ENCODE data around the gene IMPDH2.
"Not testable (repeated sequence)": the region's sequence is repeated elsewhere in the genome, so short reads cannot be mapped to it uniquely, and the experiment has no call there.

The IMPDH2 gene

DNA sequence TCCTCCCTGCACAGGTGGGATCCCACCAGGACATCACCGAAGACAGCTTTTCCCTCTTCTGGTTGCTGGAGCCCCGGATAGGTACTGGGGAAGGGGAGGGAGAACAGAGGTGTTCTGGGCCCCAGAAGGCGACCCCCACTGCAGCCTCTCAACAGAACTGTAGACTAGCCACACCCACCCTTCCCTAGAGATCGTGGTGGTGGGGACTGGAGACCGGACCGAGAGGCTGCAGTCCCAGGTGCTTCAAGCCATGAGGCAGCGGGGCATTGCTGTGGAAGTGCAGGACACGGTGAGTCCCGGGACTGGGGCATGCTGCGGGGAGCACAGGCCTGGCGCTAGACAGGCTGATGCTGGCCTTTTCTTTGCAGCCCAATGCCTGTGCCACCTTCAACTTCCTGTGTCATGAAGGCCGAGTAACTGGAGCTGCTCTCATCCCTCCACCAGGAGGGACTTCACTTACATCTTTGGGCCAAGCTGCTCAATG, 6.5 kb downstream of the IMPDH2 start:
- peak overlapping the region; percentile 88 for H3K4me3 ChIP-seq (ENCODE audit: low read depth, low read length)
- no peak for DNase-seq (ENCODE audit: low read depth)

DNA sequence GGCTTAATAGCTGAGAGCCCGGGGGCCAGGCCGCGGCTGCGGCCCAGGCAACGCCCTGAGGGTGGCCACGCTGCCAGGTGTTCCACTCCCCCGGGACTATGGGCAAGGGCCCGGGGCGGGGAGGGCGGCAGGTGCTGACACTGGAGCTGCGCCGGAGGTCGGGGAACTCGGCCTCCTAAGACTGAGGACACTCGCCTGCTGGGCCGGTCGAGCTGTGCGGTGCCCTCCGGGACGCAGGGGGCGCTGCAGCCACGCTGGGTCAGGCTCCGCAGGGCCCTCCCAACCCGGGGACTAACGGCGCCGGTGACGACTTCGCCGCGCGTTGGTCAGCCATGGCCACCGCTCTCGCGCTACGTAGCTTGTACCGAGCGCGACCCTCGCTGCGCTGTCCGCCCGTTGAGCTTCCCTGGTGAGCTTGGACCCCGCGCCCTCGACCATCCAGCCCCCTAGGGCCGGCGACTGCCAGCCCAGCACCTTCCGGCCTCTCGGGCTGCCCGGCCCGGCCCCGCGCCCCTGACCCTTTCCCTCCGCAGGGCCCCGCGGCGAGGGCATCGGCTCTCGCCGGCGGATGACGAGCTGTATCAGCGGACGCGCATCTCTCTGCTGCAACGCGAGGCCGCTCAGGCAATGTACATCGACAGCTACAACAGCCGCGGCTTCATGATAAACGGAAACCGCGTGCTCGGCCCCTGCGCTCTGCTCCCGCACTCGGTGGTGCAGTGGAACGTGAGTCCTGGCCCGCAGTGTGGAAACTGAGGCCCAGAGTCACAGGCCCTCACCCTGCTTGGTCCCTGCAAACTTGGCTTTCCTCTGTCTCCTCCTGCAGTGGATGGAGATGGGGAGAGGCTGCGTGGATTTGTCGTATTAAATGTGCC, 7.1 kb downstream of the IMPDH2 start, which contains the start of gene NDUFAF3:
Gene NDUFAF3, plus strand, starts transcription at position 309 of the 875 bp plus-strand sequence. Its CDS starts 24 bp downstream, at position 333.
- DNase-seq (ENCODE audit: low read depth): peak; percentile 80
- H3K4me3 ChIP-seq (ENCODE audit: low read depth, low read length): peak within 1 kb of the TSS; percentile 88

DNA sequence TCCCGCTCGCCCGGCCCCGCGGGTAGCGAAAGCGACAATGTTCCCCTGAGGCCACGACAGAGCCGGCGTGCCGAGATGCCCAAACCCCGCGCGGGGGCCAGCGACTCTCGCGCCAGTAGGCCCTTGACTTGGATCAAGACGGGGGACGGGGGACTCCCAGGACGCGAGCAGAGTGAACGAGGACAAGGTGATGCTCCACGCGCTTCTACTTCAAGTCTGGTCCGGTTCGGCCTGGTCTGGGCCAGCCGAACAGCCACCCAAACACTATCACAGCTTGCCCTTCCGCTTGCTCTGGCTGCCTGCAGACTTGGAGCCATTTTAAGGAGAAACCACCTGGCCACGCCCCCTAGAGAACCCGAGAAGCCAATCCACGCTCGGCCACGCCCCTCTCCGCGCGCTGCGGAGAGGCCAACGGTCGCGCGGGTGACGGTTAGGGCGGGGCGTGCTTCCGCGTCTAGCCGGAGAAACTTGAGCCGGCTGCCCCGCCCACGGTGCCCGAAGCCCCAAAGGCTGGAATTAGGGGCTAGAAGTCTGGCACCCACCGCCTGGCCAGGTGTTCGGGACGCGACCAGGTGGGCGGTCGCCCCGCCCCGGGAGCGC, 7.9 kb downstream of the IMPDH2 start:
- peak; percentile 83 for DNase-seq (ENCODE audit: low read depth)
- peak overlapping the region; percentile 88 for H3K4me3 ChIP-seq (ENCODE audit: low read depth, low read length)

DNA sequence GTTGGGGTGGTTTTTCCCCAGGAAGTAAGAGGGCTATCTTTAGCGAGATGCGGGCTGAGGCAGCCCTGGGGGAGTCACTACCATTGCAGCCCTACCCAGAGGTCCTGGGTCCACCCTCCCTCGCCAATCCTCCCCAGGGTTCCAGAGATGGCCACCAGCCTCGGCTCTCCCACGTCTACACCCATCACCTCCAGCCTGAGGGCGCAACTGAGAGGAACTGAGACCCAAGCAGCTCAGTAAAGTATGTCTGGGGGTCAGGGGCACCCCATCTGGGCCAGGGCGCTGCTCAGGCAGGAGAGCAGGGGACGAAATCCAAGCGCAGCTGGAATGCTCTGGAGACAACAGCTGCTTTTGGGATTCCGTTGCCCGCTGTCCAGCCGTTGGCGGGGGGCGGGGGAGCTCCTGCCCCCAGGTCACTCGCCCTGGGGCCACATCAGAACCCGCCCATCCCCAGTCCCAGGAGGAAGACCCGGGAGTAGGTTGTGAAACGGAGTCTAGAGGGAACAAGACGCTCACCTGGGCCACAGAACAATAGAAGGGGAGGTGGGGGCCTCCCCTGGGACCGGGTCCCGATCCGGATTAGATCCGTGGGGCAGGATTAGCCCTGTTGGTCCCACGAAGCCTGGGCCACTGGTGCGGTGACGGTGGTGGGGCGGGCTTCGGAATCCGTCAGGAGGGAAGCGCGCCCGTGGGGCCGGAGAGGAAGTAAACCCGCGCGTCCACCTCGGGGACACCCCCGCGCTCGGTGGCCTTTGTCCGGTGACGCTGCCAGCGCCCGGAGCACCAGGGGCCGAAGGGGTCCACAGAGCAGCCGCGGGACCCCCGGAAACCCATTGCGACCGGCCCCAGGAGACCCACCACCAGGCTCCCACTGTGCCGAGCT, 8.6 kb downstream of the IMPDH2 start:
- peak overlapping the region; percentile 88 for H3K4me3 ChIP-seq (ENCODE audit: low read depth, low read length)
- DNase-seq (ENCODE audit: low read depth): no peak

DNA sequence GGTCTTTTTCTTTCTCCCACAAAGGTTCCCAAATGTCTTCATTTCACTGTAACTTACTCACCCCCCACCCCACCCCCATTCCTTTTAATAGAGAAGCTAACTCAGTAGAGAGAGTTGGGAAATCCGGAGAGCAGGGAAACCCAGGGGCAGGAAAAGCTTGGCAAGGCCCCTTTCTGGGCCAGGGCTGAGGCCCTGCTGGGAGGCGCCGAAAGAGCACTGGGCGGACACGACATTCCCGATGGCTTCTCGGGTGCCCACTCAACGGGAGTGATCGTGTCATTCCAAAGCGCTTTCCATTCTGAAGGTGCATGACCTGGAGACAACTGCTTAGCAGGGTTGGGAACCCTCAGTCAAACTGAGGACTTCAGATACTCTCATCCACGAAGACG, 9.3 kb downstream of the IMPDH2 start:
- H3K4me3 ChIP-seq (ENCODE audit: low read depth, low read length): peak overlapping the region; percentile 88
- no peak for DNase-seq (ENCODE audit: low read depth)

DNA sequence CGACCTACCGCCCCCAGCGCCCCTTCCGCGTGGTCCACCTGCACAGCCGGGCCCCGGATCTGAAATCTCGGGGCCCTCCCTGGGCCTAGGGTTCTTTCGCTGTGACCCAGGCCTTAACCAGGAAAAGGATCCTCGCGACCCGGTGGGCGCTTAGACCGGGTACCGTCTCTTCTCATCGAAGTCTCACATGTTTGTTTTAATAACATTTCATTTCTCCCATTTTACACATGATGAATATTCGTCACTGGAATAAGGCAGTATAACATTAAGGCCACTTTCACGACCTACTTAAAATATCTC, 10.5 kb downstream of the IMPDH2 start:
- H3K4me3 ChIP-seq (ENCODE audit: low read depth, low read length): peak overlapping the region; percentile 85
- no peak for DNase-seq (ENCODE audit: low read depth)

DNA sequence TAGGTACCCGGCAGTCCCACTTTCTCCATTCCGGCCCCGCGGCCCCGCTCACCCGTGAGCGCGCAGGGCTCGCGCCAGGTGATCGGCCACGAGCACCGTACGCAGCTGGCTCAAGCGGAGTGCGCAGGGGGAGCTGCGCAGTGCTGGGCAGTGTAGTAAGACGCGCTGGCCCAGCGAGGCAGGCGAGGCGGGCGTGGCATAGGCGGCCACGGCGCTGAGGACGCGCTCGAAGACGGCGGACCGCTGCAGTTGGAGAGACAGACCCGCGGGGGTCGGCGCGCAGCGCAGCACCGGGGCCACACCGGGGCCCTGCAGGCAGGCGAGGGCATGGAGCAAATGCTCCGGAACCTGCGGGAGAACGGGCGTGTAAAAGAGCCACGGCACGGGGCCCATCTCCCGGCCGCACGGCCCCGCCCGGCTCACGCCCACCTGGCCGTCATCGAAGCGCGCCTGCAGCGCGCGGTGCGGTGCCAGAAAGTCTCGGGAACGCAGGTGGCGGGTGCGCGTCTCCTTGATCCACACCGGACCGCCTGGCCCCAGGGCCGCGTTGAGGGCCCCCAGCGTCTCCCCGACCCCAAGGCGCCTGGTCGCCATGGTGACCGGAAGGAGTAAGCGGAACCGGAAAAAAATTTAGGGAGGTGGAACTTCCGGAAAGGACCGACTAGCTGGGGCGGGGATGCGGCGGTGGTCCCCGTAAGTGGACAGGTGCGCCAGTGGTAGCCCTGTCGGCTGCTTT, 11.1 kb downstream of the IMPDH2 start, which contains the start of gene DALRD3:
Gene DALRD3, minus strand, starts transcription at position 610 of the 736 bp plus-strand sequence. Its CDS starts 16 bp downstream, at position 594.
- DNase-seq (ENCODE audit: low read depth): no peak
- H3K4me3 ChIP-seq (ENCODE audit: low read depth, low read length): peak within 1 kb of the TSS; percentile 85

DNA sequence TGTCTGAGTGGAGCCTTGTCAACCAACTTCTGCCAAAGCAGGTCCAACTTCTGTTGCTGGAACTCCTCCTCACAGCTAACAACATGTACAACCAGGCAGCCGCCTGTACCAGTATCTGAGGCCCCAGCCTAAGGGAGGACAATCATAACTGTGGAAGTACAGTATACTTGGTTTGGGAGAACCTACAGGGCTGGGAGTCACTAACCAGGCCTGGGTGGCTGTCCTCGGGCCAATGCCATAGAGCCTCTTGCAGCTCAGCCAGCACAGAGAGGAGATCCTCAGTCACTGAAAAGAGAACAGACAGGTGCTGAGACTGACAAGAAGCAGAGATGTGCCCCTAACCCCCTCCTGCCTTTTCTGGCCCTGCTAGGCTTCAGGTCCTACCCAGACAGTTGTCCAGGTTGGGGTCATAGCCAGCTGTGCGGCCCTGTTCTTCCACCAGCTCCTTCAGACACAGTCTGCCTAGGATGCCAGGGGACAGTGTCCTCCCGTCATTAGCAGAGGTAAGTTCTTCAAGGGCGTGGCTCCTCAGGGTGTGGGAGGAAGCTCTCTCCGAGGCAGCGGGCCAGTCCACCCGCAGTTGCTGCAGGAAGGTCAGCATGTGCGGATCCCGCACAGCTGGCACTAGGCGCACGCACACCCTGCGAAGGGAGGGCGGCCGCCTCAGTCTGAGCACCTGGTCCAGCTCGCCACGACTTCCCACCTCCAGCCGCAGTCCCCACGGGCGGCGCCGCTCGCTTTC, 11.8 kb downstream of the IMPDH2 start:
- H3K4me3 ChIP-seq (ENCODE audit: low read depth, low read length): peak overlapping the region; percentile 85
- no peak for DNase-seq (ENCODE audit: low read depth)

DNA sequence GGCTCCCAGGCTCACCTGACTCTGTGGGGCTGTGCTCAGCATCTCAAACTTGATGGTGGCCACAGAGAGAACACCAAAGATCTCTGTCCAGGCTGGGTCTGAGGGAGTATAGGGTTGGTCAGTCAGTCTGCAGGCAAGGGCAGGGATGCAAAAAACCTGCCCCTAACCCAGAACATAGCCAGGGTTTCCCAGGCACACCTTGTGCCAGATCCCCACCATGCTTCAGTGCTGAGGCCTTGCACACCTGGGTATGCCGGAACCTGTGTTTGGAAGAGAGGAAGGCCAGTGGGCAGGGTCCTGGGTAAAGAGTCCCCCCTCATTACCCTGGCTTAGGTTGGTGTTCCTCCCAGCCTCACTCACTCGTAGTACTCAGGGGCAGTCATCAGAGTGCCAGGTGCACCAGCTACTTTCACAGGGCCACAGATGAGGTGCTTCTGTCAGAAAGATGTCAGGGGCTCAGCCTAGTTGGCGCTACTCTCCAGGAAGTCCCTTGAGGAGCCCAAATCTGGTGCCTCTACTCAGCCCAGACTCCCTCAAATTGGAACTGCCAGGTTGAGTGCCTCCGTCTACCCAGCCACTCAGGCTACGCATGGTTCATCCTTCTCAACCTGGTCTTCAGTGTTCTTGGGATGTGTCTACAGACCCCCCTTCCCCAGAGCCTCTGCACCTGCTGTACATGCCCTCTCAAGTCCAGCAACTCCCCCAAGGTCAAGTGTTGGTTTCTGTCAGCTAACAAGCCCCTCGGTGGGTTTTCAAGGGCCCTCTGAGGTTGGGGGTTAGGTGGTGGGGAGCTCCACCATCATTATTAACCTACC, 12.6 kb downstream of the IMPDH2 start:
- H3K4me3 ChIP-seq (ENCODE audit: low read depth, low read length): no peak overlapping the region
- no peak for DNase-seq (ENCODE audit: low read depth)

DNA sequence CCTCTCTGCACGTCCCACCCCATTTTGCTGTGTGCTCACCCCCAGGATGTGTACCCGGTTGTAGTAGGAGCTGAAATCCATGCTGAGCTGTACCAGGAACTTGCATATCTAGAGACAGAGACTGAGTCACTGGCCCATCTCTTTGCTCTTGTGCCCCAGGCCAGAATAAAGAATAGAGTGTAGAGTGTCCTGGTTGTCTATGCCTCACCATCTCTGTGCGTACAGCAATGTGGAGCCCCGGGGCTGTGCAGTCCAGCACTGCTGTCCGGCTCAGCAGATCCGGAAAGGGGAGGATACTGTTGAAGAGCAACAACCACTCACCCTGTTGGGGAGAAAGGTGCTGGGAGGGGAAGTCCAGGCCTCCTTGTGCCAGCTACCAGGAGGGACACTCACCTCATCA, 13.4 kb downstream of the IMPDH2 start:
- H3K4me3 ChIP-seq (ENCODE audit: low read depth, low read length): no peak overlapping the region
- DNase-seq (ENCODE audit: low read depth): no peak

DNA sequence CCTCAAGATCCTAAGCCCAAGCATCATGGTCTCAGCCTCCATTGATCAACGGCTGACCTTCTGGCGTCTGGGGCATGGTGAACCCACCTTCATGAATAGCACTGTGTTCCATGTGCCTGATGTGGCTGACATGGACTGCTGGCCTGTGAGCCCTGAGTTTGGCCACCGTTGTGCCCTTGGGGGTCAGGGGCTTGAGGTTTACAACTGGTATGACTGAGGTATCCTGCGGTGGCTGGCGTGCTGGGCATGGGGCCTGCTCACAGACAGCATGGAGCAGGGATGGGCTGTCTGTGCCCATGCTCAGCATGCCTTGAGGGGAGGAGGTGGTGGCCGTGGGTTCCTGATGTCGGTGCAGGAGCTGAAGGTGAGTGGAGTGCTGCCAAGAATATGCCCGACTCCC, 14.1 kb downstream of the IMPDH2 start:
- DNase-seq (ENCODE audit: low read depth): no peak
- H3K4me3 ChIP-seq (ENCODE audit: low read depth, low read length): no peak overlapping the region

DNA sequence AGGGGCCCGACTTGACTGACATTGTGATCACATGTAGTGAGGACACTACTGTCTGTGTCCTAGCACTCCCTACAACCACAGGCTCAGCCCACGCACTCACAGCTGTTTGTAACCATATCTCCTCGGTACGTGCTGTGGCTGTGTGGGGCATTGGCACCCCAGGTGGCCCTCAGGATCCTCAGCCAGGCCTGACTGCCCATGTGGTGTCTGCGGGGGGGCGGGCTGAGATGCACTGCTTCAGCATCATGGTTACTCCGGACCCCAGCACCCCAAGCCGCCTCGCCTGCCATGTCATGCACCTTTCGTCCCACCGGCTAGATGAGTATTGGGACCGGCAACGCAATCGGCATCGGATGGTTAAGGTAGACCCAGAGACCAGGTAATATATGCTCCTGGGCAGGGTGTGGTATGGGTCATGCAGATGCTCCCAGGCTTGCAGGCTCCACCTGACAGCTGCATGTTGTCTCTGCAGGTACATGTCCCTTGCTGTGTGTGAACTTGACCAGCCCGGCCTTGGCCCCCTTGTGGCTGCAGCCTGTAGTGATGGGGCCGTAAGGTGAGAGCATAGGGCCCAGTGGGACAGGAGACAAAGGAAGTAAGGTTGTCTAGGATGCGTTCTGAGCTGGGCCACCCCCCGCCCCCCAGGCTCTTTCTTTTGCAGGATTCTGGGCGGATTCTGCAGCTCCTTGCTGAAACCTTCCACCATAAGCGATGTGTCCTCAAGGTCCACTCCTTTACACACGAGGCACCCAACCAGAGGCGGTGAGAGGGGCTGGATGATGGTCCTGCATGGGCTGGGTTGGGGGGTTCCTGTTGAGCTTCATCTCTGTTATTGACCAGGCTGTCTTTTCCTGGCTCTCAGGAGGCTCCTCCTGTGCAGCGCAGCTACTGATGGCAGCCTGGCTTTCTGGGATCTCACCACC, 15.2 kb downstream of the IMPDH2 start:
- DNase-seq (ENCODE audit: low read depth): no peak

DNA sequence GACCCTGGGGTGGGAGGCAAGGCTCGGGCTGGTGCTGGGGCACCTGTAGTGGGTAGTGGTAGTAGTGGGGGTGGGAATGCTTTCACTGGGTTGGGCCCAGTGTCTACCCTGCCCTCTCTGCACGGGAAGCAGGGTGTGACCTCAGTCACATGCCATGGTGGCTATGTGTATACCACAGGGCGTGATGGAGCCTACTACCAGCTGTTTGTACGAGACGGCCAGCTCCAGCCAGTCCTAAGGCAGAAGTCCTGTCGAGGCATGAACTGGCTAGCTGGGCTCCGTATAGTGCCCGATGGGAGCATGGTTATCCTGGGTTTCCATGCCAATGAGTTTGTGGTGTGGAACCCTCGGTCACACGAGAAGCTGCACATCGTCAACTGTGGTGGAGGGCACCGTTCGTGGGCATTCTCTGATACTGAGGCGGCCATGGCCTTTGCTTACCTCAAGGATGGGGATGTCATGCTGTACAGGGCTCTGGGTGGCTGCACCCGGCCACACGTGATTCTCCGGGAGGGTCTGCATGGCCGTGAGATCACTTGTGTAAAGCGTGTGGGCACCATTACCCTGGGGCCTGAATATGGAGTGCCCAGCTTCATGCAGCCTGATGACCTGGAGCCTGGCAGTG, 16.0 kb downstream of the IMPDH2 start:
- no peak for DNase-seq (ENCODE audit: low read depth)
- H3K4me3 ChIP-seq (ENCODE audit: low read depth, low read length): no peak overlapping the region

More for the DNA sequence above, 15.2 kb downstream of the IMPDH2 start:
- no peak overlapping the region for H3K4me3 ChIP-seq (ENCODE audit: low read depth, low read length)

DNA sequence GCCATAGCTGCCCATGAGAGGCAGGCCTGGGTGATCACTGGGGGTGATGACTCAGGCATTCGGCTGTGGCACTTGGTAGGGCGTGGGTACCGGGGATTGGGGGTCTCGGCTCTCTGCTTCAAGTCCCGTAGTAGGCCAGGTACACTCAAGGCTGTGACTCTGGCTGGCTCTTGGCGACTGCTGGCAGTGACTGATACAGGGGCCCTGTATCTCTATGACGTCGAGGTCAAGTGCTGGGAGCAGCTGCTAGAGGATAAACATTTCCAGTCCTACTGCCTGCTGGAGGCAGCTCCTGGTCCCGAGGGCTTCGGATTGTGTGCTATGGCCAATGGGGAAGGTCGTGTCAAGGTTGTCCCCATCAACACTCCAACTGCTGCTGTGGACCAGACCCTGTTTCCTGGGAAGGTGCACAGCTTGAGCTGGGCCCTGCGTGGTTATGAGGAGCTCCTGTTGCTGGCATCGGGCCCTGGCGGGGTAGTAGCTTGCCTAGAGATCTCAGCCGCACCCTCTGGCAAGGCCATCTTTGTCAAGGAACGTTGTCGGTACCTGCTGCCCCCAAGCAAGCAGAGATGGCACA, 16.7 kb downstream of the IMPDH2 start:
- DNase-seq (ENCODE audit: low read depth): no peak
- no peak overlapping the region for H3K4me3 ChIP-seq (ENCODE audit: low read depth, low read length)

DNA sequence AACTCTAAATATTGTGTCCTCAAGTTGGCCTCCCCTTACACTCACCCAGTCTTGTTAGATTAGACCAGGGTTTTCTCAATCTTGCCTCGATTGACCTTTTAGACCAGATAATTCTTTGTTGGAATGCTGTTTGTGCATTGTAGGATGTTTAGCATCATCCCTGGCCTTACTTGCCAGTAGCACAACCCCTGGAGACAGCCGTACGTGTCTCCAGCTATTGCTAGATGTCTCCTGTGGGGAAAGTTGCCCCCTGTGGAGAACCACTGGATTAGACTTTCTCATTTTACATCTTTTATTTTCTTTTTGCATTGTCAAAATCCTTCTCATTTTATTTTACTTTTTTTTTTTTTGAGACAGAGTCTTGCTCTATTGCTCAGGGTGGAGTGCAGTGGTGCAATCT, 19.8 kb downstream of the IMPDH2 start:
- no peak for DNase-seq (ENCODE audit: low read depth)
- H3K4me3 ChIP-seq (ENCODE audit: low read depth, low read length): no peak overlapping the region

DNA sequence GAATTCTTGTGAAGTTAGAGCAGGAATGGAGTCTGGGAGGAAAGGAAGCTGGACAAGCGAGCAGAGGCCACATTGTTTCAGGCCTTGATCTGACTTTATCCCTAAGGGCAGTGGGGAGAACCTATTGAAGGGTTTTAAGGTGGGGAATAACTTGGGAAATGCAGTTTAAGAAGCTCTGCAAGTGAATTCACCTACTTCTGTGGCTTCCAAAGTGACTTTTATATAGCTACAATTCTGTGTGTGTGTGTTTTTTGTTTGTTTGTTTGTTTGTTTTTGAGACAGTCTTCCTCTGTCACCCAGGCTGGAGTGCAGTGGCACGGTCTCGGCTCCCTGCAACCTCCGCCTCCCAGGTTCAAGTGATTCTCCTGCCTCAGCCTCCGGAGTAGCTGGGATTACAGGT, 20.6 kb downstream of the IMPDH2 start:
- peak overlapping the region; percentile 92 for H3K4me3 ChIP-seq (ENCODE audit: low read depth, low read length)
- DNase-seq (ENCODE audit: low read depth): not testable (repeated sequence)
